Calu3 (cell line): Measurements from ENCODE around the gene CPLX1. TPM values are rescaled to one million over a fixed set of nuclear protein-coding genes. Genes with fewer than 3 reads are reported as not detected.

ENCODE experiments used
- BruUV-seq: library from RNA; stranded (reverse); fragments of 400-500 nt; replicated peaks from 2 replicates; lab custom pipeline; 2021; lab: Mats Ljungman, UMichigan
- CTCF ChIA-PET: fragments of 300-600 bp; sonication (Branson Sonifier 250); formaldehyde crosslinking; loops from one replicate; lab custom pipeline; 2022; ENCODE audit warnings: antibody characterized with exemption; lab: Charles Lee
- DNase-seq: peaks from one replicate; pipeline ENCODE4 v3.0.0; 2022
- H3K27ac Mint-ChIP-seq: one replicate; pipeline ENCODE4 v1.8.0; 2022; ENCODE audit warnings: mixed read lengths; ENCODE audit not compliant: unreplicated experiment
- H3K27me3 Mint-ChIP-seq: one replicate; pipeline ENCODE4 v1.8.0; 2022; ENCODE audit warnings: mixed read lengths; ENCODE audit not compliant: unreplicated experiment
- H3K36me3 Mint-ChIP-seq: one replicate; pipeline ENCODE4 v1.8.0; 2022; ENCODE audit warnings: mild to moderate bottlenecking, moderate library complexity, mixed read lengths; ENCODE audit not compliant: insufficient read depth, unreplicated experiment
- H3K4me1 Mint-ChIP-seq: one replicate; pipeline ENCODE4 v1.8.0; 2022; ENCODE audit warnings: mild to moderate bottlenecking, low read depth, mixed read lengths; ENCODE audit not compliant: unreplicated experiment
- H3K4me3 Mint-ChIP-seq: one replicate; pipeline ENCODE4 v1.8.0; 2022; ENCODE audit warnings: mild to moderate bottlenecking, low read depth, moderate library complexity, mixed read lengths; ENCODE audit not compliant: unreplicated experiment
- H3K9me3 Mint-ChIP-seq: one replicate; pipeline ENCODE4 v1.8.0; 2022; ENCODE audit warnings: low read depth, mixed read lengths; ENCODE audit not compliant: unreplicated experiment
- intact Hi-C: fragments of 100-400 bp; cut with micrococcal nuclease; formaldehyde crosslinking; loops from one replicate; pipeline ENCODE4 v1.10.0; 2022; ENCODE audit not compliant: unreplicated experiment
- total RNA-seq: library from RNA; stranded (reverse); gene quantifications from 2 replicates; pipeline ENCODE4 v1.2.3, GENCODE V29; 2022
- TF ChIP-seq, protein P1 (sequence below): fragments of 200-600 bp; IDR thresholded peaks from one replicate; pipeline ENCODE4 v1.8.0; 2022; ENCODE audit warnings: antibody characterized with exemption; ENCODE audit not compliant: unreplicated experiment

The CPLX1 gene
- total RNA-seq, 1 experiment from 2014 or later = 0.42 TPM

- CTCF ChIA-PET = no interaction called here
- Mint-ChIP-seq H3K36me3 (no peaks in the 10 kb centered on the region), H3K27me3 (peaks cover 44% of the 10 kb centered on the region), H3K9me3 (no peaks in the 10 kb centered on the region), H3K27ac (no peak overlapping the region), H3K4me1 (no peaks in the 10 kb centered on the region), H3K4me3 (no peak overlapping the region)
- no peak for DNase-seq
- intact Hi-C loops = no loop called here
- TF ChIP-seq, protein P1, sequence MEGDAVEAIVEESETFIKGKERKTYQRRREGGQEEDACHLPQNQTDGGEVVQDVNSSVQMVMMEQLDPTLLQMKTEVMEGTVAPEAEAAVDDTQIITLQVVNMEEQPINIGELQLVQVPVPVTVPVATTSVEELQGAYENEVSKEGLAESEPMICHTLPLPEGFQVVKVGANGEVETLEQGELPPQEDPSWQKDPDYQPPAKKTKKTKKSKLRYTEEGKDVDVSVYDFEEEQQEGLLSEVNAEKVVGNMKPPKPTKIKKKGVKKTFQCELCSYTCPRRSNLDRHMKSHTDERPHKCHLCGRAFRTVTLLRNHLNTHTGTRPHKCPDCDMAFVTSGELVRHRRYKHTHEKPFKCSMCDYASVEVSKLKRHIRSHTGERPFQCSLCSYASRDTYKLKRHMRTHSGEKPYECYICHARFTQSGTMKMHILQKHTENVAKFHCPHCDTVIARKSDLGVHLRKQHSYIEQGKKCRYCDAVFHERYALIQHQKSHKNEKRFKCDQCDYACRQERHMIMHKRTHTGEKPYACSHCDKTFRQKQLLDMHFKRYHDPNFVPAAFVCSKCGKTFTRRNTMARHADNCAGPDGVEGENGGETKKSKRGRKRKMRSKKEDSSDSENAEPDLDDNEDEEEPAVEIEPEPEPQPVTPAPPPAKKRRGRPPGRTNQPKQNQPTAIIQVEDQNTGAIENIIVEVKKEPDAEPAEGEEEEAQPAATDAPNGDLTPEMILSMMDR = no peak
- no TSS peak for BruUV-seq
Measured at GRCh38 chr4:792626-793092, 33.3 kb downstream of the CPLX1 start.

DNA sequence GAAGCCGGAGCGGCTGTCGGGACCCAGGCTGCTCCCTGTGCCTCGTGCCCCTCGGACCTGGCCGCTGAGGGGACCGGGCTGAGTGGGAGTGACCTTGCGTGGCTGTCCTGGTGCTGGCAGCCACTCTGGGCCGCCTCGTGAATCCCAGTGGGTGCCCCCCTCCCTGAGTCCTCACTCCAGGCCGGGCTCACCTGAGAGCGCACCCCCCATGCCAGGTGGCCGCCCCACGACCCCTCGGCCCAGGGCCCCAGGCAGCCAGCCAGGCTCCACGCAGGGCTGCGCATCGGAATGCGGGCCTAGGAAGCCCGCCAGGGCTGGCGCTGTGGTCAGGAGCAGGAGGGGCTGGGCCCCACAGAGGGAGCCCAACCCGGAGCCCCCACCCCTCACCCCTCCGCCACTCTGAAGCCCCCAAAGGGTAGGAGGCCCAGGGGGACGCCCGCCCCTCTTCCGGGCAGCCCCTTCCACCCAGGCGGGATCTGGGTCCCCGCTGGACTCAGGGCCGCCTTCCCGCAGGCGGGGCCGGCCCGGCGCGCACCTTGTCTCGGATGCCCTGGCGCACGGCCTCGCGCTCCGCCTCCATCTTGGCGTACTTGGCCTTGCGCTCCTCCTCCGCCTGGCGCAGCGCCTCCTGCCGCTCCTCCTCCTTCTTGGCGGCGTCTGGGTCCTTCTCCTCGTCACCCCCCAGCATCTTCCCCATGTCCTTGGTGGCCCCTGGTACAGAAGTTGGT lies 33.9 kb downstream of the CPLX1 start:
- no peak overlapping the region for H3K27ac Mint-ChIP-seq
- no TSS peak for BruUV-seq
- H3K9me3 Mint-ChIP-seq = no peaks in the 10 kb centered on the region
- peaks cover 4% of the 10 kb centered on the region for H3K36me3 Mint-ChIP-seq
- DNase-seq = no peak
- no peaks in the 10 kb centered on the region for H3K4me1 Mint-ChIP-seq
- TF ChIP-seq, protein P1 = no peak
- no peak overlapping the region for H3K4me3 Mint-ChIP-seq
- CTCF ChIA-PET = no interaction called here
- peaks cover 50% of the 10 kb centered on the region for H3K27me3 Mint-ChIP-seq
- intact Hi-C loops = no loop called here

- CTCF ChIA-PET = no interaction called here
- H3K27ac Mint-ChIP-seq = no peak overlapping the region
- DNase-seq = no peak
- H3K4me3 Mint-ChIP-seq = no peak overlapping the region
- H3K27me3 Mint-ChIP-seq = peaks cover 54% of the 10 kb centered on the region
- no TSS peak for BruUV-seq
- no peaks in the 10 kb centered on the region for H3K9me3 Mint-ChIP-seq
- H3K36me3 Mint-ChIP-seq = peaks cover 4% of the 10 kb centered on the region
- intact Hi-C loops = no loop called here
- TF ChIP-seq, protein P1 = no peak
- no peaks in the 10 kb centered on the region for H3K4me1 Mint-ChIP-seq
Measured at GRCh38 chr4:791252-791897, 34.6 kb downstream of the CPLX1 start.

GRCh38 chr4:790466-790820 lies 35.5 kb downstream of the CPLX1 start:
- BruUV-seq = no TSS peak
- intact Hi-C loops = no loop called here
- Mint-ChIP-seq H3K4me3 (no peak overlapping the region), H3K27me3 (peaks cover 54% of the 10 kb centered on the region), H3K27ac (peak overlapping the region; percentile 13), H3K36me3 (peaks cover 4% of the 10 kb centered on the region), H3K4me1 (no peaks in the 10 kb centered on the region), H3K9me3 (no peaks in the 10 kb centered on the region)
- TF ChIP-seq, protein P1 = no peak
- no peak for DNase-seq
- CTCF ChIA-PET = no interaction called here
